IMR-90 (cell line): ENCODE measurements around the gene C1GALT1. TPM values are rescaled to one million over a fixed set of nuclear protein-coding genes. Genes with fewer than 3 reads are reported as not detected.

Experiments
- ATAC-seq: fragments of 200-7000 bp; cut with Tn5 transposase; 2 replicates; pipeline ENCODE4 v1.9.1; 2020; ENCODE audit warnings: low read depth, mild to moderate bottlenecking, moderate library complexity
- BruUV-seq: library from RNA; stranded (reverse); fragments of 400-500 nt; replicated peaks from 2 replicates; lab custom pipeline; 2021; lab: Mats Ljungman, UMichigan
- CTCF ChIA-PET: fragments of 300-600 bp; formaldehyde crosslinking; extraction: SDS; loops from one replicate; lab custom pipeline; 2021; ENCODE audit warnings: antibody characterized with exemption; lab: Yijun Ruan, JAX
- POLR2A ChIA-PET: fragments of 300-600 bp; sonication (Branson Sonifier 250); formaldehyde crosslinking; loops from one replicate; lab custom pipeline; 2022; ENCODE audit warnings: antibody characterized with exemption; ENCODE audit not compliant: unreplicated experiment; lab: Charles Lee
- DNase-seq: peaks from one replicate; pipeline ENCODE4 v3.0.0; 2013
- H2AFZ ChIP-seq: replicated peaks from 2 replicates; pipeline ENCODE3; 2013; ENCODE audit warnings: low read length, mild to moderate bottlenecking; ENCODE audit not compliant: poor library complexity
- H2AK5ac ChIP-seq: 2 replicates; pipeline ENCODE4 v1.6.1; 2013; ENCODE audit warnings: low read depth, low read length, inconsistent platforms
- H2AK9ac ChIP-seq: replicated peaks from 2 replicates; pipeline ENCODE3; 2013; ENCODE audit warnings: mild to moderate bottlenecking, low read depth, low read length, moderate library complexity; ENCODE audit not compliant: poor library complexity
- H2BK120ac ChIP-seq: 2 replicates; pipeline ENCODE4 v1.6.1; 2013; ENCODE audit warnings: low read depth, low read length, inconsistent platforms
- H2BK15ac ChIP-seq: 3 replicates; pipeline ENCODE4 v1.6.1; 2013; ENCODE audit warnings: low read depth, low read length, inconsistent platforms
- H2BK20ac ChIP-seq: 2 replicates; pipeline ENCODE4 v1.6.1; 2013; ENCODE audit warnings: low read depth, mild to moderate bottlenecking, inconsistent platforms, low read length, moderate library complexity
- H2BK5ac ChIP-seq: 2 replicates; pipeline ENCODE4 v1.6.1; 2013; ENCODE audit warnings: mild to moderate bottlenecking, low read depth, low read length, inconsistent platforms; ENCODE audit not compliant: poor library complexity, severe bottlenecking
- H3K14ac ChIP-seq: replicated peaks from 2 replicates; pipeline ENCODE4 v1.6.1; 2013; ENCODE audit warnings: low read depth, low read length, inconsistent platforms
- H3K18ac ChIP-seq: 2 replicates; pipeline ENCODE4 v1.6.1; 2013; ENCODE audit warnings: low read depth, low read length, control low read depth
- H3K23ac ChIP-seq: 2 replicates; pipeline ENCODE4 v1.6.1; 2013; ENCODE audit warnings: low read depth, low read length, inconsistent platforms
- H3K27ac ChIP-seq: 2 replicates; pipeline ENCODE4 v1.5.1; 2013; ENCODE audit warnings: mild to moderate bottlenecking, control low read depth, low read length; ENCODE audit not compliant: insufficient read depth
- H3K27me3 ChIP-seq: 2 replicates; pipeline ENCODE4 v1.6.1; 2013; ENCODE audit warnings: low read length; ENCODE audit not compliant: control insufficient read depth, insufficient read depth
- H3K36me3 ChIP-seq: 2 replicates; pipeline ENCODE4 v1.6.1; 2013; ENCODE audit warnings: low read length, mixed read lengths; ENCODE audit not compliant: control insufficient read depth, insufficient read depth
- H3K4ac ChIP-seq: 2 replicates; pipeline ENCODE4 v1.6.1; 2013; ENCODE audit warnings: low read depth, low read length, inconsistent platforms
- H3K4me1 ChIP-seq: 2 replicates; pipeline ENCODE4 v1.6.1; 2013; ENCODE audit warnings: low read length, mixed read lengths; ENCODE audit not compliant: control insufficient read depth, insufficient read depth
- H3K4me2 ChIP-seq: 2 replicates; pipeline ENCODE4 v1.6.1; 2013; ENCODE audit warnings: low read depth, mild to moderate bottlenecking, control low read depth, low read length, moderate library complexity
- H3K4me3 ChIP-seq: 2 replicates; pipeline ENCODE4 v1.5.1; 2013; ENCODE audit warnings: low read depth, mild to moderate bottlenecking, control low read depth, low read length, moderate library complexity; ENCODE audit not compliant: insufficient read depth
- H3K56ac ChIP-seq: 2 replicates; pipeline ENCODE4 v1.6.1; 2013; ENCODE audit warnings: low read length, inconsistent platforms; ENCODE audit not compliant: insufficient read depth; ENCODE audit errors: extremely low read depth
- H3K79me1 ChIP-seq, 2 experiments: 2 replicates each; pipeline ENCODE4 v1.6.1; 2013; ENCODE audit warnings: low read length in 2 of 2, inconsistent platforms in 1 of 2, low read depth in 1 of 2
- H3K9ac ChIP-seq: 2 replicates; pipeline ENCODE4 v1.6.1; 2013; ENCODE audit warnings: low read depth, low read length, control low read depth
- H3K9me1 ChIP-seq: 2 replicates; pipeline ENCODE4 v1.6.1; 2013; ENCODE audit warnings: low read length, inconsistent platforms; ENCODE audit not compliant: insufficient read depth
- H3K9me3 ChIP-seq: 2 replicates; pipeline ENCODE4 v1.6.1; 2013; ENCODE audit warnings: low read length; ENCODE audit not compliant: control insufficient read depth, insufficient read depth
- H4K20me1 ChIP-seq: 2 replicates; pipeline ENCODE4 v1.6.1; 2013; ENCODE audit warnings: low read length, inconsistent platforms; ENCODE audit not compliant: insufficient read depth
- H4K5ac ChIP-seq: 2 replicates; pipeline ENCODE4 v1.6.1; 2013; ENCODE audit warnings: mild to moderate bottlenecking, low read depth, low read length, control low read depth
- H4K8ac ChIP-seq, 2 experiments: 2 replicates each; pipeline ENCODE4 v1.6.1; 2013; ENCODE audit warnings: low read depth in 2 of 2, low read length in 2 of 2, control low read depth in 1 of 2, inconsistent platforms in 1 of 2
- H4K91ac ChIP-seq: 2 replicates; pipeline ENCODE4 v1.6.1; 2013; ENCODE audit warnings: low read depth, low read length, inconsistent platforms; ENCODE audit not compliant: insufficient read depth
- CEBPB ChIP-seq: IDR thresholded peaks from 2 replicates; pipeline ENCODE4 v1.6.1; 2012; ENCODE audit warnings: low read depth, low read length, improper control_type of control experiment
- RFX5 ChIP-seq: IDR thresholded peaks from 2 replicates; pipeline ENCODE4 v1.8.0; 2012; ENCODE audit warnings: low read depth, mild to moderate bottlenecking, low read length, moderate library complexity
- WGBS, 2 experiments: methylation state at CpG; one replicate each; pipeline versions ENCODE4 v1.1.5 to v1.1.7; 2013; ENCODE audit warnings: missing lambda C conversion rate in 2 of 2; ENCODE audit not compliant: insufficient read length in 1 of 2; ENCODE audit errors: extremely low coverage in 2 of 2; 5-methylcytosine and 5-hydroxymethylcytosine counted together
- dilution Hi-C: fragments of 300-500 bp; cut with HindIII; formaldehyde crosslinking; loops from one replicate; pipeline ENCODE4 v1.14.3; 2018; ENCODE audit warnings: low sequenced_read_pairs; ENCODE audit not compliant: unreplicated experiment
- in situ Hi-C: fragments of 300-500 bp; cut with MboI; formaldehyde crosslinking; loops from 3 replicates; pipeline ENCODE4 v1.14.3; 2019; ENCODE audit warnings: low sequenced_read_pairs, inconsistent platforms, mixed read lengths
- intact Hi-C: fragments of 100-400 bp; cut with micrococcal nuclease; formaldehyde crosslinking; loops from 2 replicates; pipeline ENCODE4 v1.10.0; 2022
- polyA plus RNA-seq, 3 experiments: library from polyadenylated mRNA; depleted of rRNA; stranded (reverse); fragments of >200 nt; gene quantifications; 2 replicates each; pipeline ENCODE4 v1.2.3, GENCODE V29; 2012; ENCODE audit warnings: low replicate concordance in 1 of 3
- total RNA-seq: library from RNA; depleted of rRNA; stranded (reverse); fragments of >200 nt; gene quantifications from 2 replicates; pipeline ENCODE4 v1.2.3, GENCODE V29; 2012

Gene C1GALT1
- total and polyA plus RNA-seq, 2 of the 4 experiments (the other 2 are of a cell fraction), result 11.6 to 12.2 TPM

DNA sequence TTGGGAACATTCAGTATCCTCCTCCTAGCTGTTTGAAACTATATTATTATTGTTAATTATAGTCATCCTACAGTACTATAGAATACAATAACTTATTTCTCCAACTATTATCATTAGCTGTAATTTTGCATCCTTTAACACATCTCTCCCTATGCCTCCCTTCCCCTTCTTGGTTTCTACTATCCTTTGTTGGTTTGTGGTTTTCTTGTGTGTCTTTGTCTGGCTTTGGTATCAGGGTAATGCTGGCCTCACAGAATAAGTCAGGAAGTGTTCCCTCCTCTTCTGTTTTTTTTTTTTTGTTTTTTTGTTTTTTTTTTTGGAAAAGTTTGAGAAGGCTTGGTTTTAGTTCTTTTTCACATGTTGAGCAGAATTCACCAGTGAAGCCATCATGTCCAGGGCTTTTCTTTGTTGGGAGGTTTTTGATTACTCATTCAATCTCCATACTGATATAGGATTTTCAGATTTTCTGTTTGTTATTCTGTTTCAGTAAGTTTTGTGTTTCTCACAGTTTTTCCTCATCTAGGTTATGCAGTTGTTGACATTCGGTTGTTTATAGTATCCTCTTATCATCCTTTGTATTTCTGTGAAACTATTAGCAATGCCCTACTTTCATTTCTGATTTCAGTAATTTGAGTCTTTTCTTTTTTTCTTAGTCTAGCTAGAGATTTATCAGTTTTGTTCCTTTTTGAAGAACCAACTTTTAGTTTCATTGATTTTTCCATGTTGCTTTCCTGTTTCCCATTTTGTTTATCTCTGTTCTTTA is 21.6 kb downstream of the C1GALT1 start:
- no peak overlapping the region for H4K91ac ChIP-seq
- H4K5ac ChIP-seq, result no peak overlapping the region
- BruUV-seq, result no TSS peak
- H3K4ac ChIP-seq, result no peak overlapping the region
- ATAC-seq (no peak), DNase-seq (no peak)
- ChIA-PET POLR2A (no interaction called here), CTCF (interaction anchor here (0.6 kb wide), 1 partner anchor 17 kb away, joined by 4 read pairs; no protein-coding TSS in a partner anchor)
- no peak overlapping the region for H3K23ac ChIP-seq
- H4K20me1 ChIP-seq, result no peaks in the 10 kb centered on the region
- no peaks in the 10 kb centered on the region for H3K4me1 ChIP-seq
- H2AFZ ChIP-seq, result no peak overlapping the region
- no peaks in the 10 kb centered on the region for H3K27me3 ChIP-seq
- H3K27ac ChIP-seq, result no peak overlapping the region
- H2BK120ac ChIP-seq, result no peak overlapping the region
- H2BK15ac ChIP-seq, result no peak overlapping the region
- no peak overlapping the region for H3K14ac ChIP-seq
- no peak overlapping the region for H2AK9ac ChIP-seq
- H3K4me2 ChIP-seq, result no peak overlapping the region; the same call in 1 of the 2 replicates
- H2AK5ac ChIP-seq, result no peak overlapping the region
- no peak overlapping the region for H3K9ac ChIP-seq
- intact Hi-C loops (loop anchor here (2.0 kb wide), 1 partner anchor 13 kb away; no protein-coding TSS in a partner anchor), in situ Hi-C loops (no loop called here), dilution Hi-C loops (no loop called here)
- WGBS, 2 experiments, result no CpG with 5 or more reads among the region's 1 CpG
- H2BK20ac ChIP-seq, result no peak overlapping the region
- H3K56ac ChIP-seq, result no peak overlapping the region
- no peaks in the 10 kb centered on the region for H3K36me3 ChIP-seq
- no peak overlapping the region for H3K18ac ChIP-seq
- TF ChIP-seq RFX5 (no peak), CEBPB (no peak)
- H3K79me1 ChIP-seq, result peaks cover 4 to 9% of the 10 kb centered on the region in 2 experiments; a peak in 2 of 4 replicates
- H3K9me1 ChIP-seq, result no peaks in the 10 kb centered on the region
- H3K9me3 ChIP-seq, result no peaks in the 10 kb centered on the region; the same call in 1 of the 2 replicates
- no peak overlapping the region for H2BK5ac ChIP-seq
- H4K8ac ChIP-seq, result no peak overlapping the region
- H3K4me3 ChIP-seq, result no peak overlapping the region
